HCT116 (cell line): ENCODE data around the gene P4HTM. TPM values are rescaled to one million over a fixed set of nuclear protein-coding genes. Genes with fewer than 3 reads are reported as not detected.

ENCODE experiments used
- ATAC-seq: fragments of 200-7000 bp; cut with Tn5 transposase; 2 replicates; pipeline ENCODE4 v1.9.1; 2020; ENCODE audit warnings: mild to moderate bottlenecking, moderate library complexity
- BruUV-seq: library from RNA; stranded (reverse); fragments of 400-500 nt; replicated peaks from 2 replicates; lab custom pipeline; 2021; lab: Mats Ljungman, UMichigan
- CTCF ChIA-PET: fragments of 300-600 bp; sonication (Branson Sonifier 250); formaldehyde crosslinking; loops from one replicate; lab custom pipeline; 2021; ENCODE audit warnings: antibody characterized with exemption; lab: Charles Lee
- POLR2A ChIA-PET: fragments of 300-600, 350-600 bp; sonication (Branson Sonifier 250); formaldehyde crosslinking; loops from one replicate; lab custom pipeline; 2021; ENCODE audit warnings: antibody characterized with exemption; lab: Charles Lee
- RAD21 ChIA-PET, 2 experiments: fragments of 300-600 bp; sonication (Branson Sonifier 250); formaldehyde crosslinking; loops; one replicate each; lab custom pipeline; 2023; ENCODE audit warnings: low total read pairs in 2 of 2; ENCODE audit not compliant: uncharacterized antibody in 2 of 2, unreplicated experiment in 2 of 2, low non-redundant PET in 1 of 2; lab: Charles Lee
- DNase-seq: peaks from one replicate; pipeline ENCODE4 v3.0.0-alpha.2; 2010; ENCODE audit warnings: low read depth, low spot score
- H2AFZ ChIP-seq: fragments of 200-600 bp; shearing (Covaris generic), sonication (generic); 2 replicates; pipeline ENCODE4 v1.6.1; 2017; ENCODE audit warnings: low read depth, mixed run types, mixed read lengths, antibody characterized with exemption, low read length; ENCODE audit not compliant: poor library complexity, severe bottlenecking
- H3K27ac ChIP-seq: 2 replicates; pipeline ENCODE4 v1.5.1; 2012; ENCODE audit warnings: low read depth, low read length
- H3K27me3 ChIP-seq: fragments of 200-600 bp; sonication (generic); 2 replicates; pipeline ENCODE4 v1.6.1; 2016; ENCODE audit warnings: mixed run types, low read length, mixed read lengths; ENCODE audit not compliant: insufficient read depth
- H3K36me3 ChIP-seq, 2 experiments: fragments of 200-500 bp in 1 of 2; fragments of 200-600 bp in 1 of 2; sonication (Bioruptor generic) in 1 of 2; sonication (generic) in 1 of 2; 2 replicates each; pipeline versions ENCODE4 v1.5.1 to v1.6.1; 2014 to 2016; ENCODE audit warnings: low read length in 2 of 2, inconsistent platforms in 1 of 2, mixed read lengths in 1 of 2, mixed run types in 1 of 2; ENCODE audit not compliant: insufficient read depth in 2 of 2, control insufficient read depth in 1 of 2
- H3K4me1 ChIP-seq, 2 experiments: fragments of 200-600 bp in 1 of 2; sonication (generic) in 1 of 2; 2 replicates each; pipeline versions ENCODE4 v1.5.1 to v1.6.1; 2012 to 2017; ENCODE audit warnings: low read length in 2 of 2, inconsistent platforms in 1 of 2, mild to moderate bottlenecking in 1 of 2, mixed read lengths in 1 of 2, mixed run types in 1 of 2, moderate library complexity in 1 of 2; ENCODE audit not compliant: insufficient read depth in 2 of 2, control insufficient read depth in 1 of 2
- H3K4me2 ChIP-seq: fragments of 200-600 bp; sonication (generic); 2 replicates; pipeline ENCODE4 v1.6.1; 2017; ENCODE audit warnings: mixed run types, low read length, mixed read lengths
- H3K4me3 ChIP-seq, 2 experiments: fragments of 200-600 bp in 1 of 2; sonication (generic) in 1 of 2; replicated peaks in 1 of 2; 2 replicates each; pipeline ENCODE4 v1.5.1; 2011 to 2016; ENCODE audit warnings: low read length in 2 of 2, control low read depth in 1 of 2, low read depth in 1 of 2, mild to moderate bottlenecking in 1 of 2, mixed read lengths in 1 of 2, mixed run types in 1 of 2
- H3K79me2 ChIP-seq: fragments of 200-600 bp; sonication (generic); 2 replicates; pipeline ENCODE4 v1.6.1; 2017; ENCODE audit warnings: mild to moderate bottlenecking, mixed run types, low read length, moderate library complexity, mixed read lengths; ENCODE audit not compliant: insufficient read depth
- H3K9ac ChIP-seq: fragments of 200-600 bp; sonication (generic); 2 replicates; pipeline ENCODE4 v1.6.1; 2016; ENCODE audit warnings: low read length, mixed read lengths
- H3K9me2 ChIP-seq: fragments of 200-600 bp; sonication (generic), shearing (Covaris generic); 2 replicates; pipeline ENCODE4 v1.6.1; 2017; ENCODE audit warnings: mixed run types, mild to moderate bottlenecking, moderate library complexity; ENCODE audit not compliant: insufficient read depth
- H3K9me3 ChIP-seq, 2 experiments: fragments of 200-500 bp in 1 of 2; fragments of 200-600 bp in 1 of 2; sonication (Bioruptor generic) in 1 of 2; sonication (generic) in 1 of 2; 2 replicates each; pipeline ENCODE4 v1.6.1; 2014 to 2017; ENCODE audit warnings: low read length in 2 of 2, mixed read lengths in 2 of 2, inconsistent platforms in 1 of 2, low read depth in 1 of 2, mild to moderate bottlenecking in 1 of 2, mixed run types in 1 of 2, moderate library complexity in 1 of 2; ENCODE audit not compliant: control insufficient read depth in 1 of 2, insufficient read depth in 1 of 2
- H4K20me1 ChIP-seq: fragments of 200-600 bp; sonication (generic), shearing (Covaris generic); 2 replicates; pipeline ENCODE4 v1.6.1; 2017; ENCODE audit warnings: mixed run types, mild to moderate bottlenecking, moderate library complexity; ENCODE audit not compliant: insufficient read depth
- ATF3 ChIP-seq: IDR thresholded peaks from 2 replicates; pipeline ENCODE4 v1.6.1; 2012
- CBX3 ChIP-seq: IDR thresholded peaks from 2 replicates; pipeline ENCODE4 v1.6.1; 2012; ENCODE audit warnings: low read depth
- EGR1 ChIP-seq: IDR thresholded peaks from 2 replicates; pipeline ENCODE4 v1.6.1; 2012; ENCODE audit warnings: low read depth
- JUND ChIP-seq: IDR thresholded peaks from 2 replicates; pipeline ENCODE4 v1.6.1; 2012
- MAX ChIP-seq: IDR thresholded peaks from 2 replicates; pipeline ENCODE4 v1.6.1; 2012
- POLR2A ChIP-seq: IDR thresholded peaks from 2 replicates; pipeline ENCODE4 v1.7.0; 2011; ENCODE audit warnings: borderline replicate concordance; ENCODE audit not compliant: insufficient read depth, insufficient read length; ENCODE audit errors: extremely low read depth
- SIN3A ChIP-seq: IDR thresholded peaks from 2 replicates; pipeline ENCODE4 v1.6.1; 2012; ENCODE audit warnings: low read depth
- SP1 ChIP-seq: IDR thresholded peaks from 2 replicates; pipeline ENCODE4 v1.6.1; 2012; ENCODE audit warnings: low read depth
- TCF7L2 ChIP-seq: IDR thresholded peaks from 2 replicates; pipeline ENCODE4 v1.7.0; 2011; ENCODE audit warnings: borderline replicate concordance, inconsistent platforms; ENCODE audit not compliant: insufficient read depth, insufficient read length; ENCODE audit errors: extremely low read depth
- YY1 ChIP-seq: IDR thresholded peaks from 2 replicates; pipeline ENCODE4 v1.6.1; 2011; ENCODE audit warnings: low read length, low read depth, moderate library complexity, mild to moderate bottlenecking; ENCODE audit not compliant: insufficient replicate concordance; ENCODE audit errors: extremely low read depth
- ZFX ChIP-seq: fragments of 450-650 bp; IDR thresholded peaks from 2 replicates; pipeline ENCODE4 v1.6.1; 2017
- intact Hi-C: fragments of 100-400 bp; cut with micrococcal nuclease; formaldehyde crosslinking; loops from 2 replicates; pipeline ENCODE4 v1.10.0; 2022
- total RNA-seq: library from RNA; stranded (reverse); gene quantifications from one replicate; pipeline ENCODE4 v1.2.1, GENCODE V29; 2021; ENCODE audit not compliant: unreplicated experiment
- TF ChIP-seq, protein P1 (sequence below): IDR thresholded peaks from 2 replicates; pipeline ENCODE4 v1.6.1; 2011; ENCODE audit warnings: mild to moderate bottlenecking, low read length, moderate library complexity; ENCODE audit not compliant: insufficient replicate concordance; ENCODE audit errors: extremely low read depth

P4HTM gene
- total RNA-seq, 1 experiment from 2014 or later: 60.5 TPM

DNA sequence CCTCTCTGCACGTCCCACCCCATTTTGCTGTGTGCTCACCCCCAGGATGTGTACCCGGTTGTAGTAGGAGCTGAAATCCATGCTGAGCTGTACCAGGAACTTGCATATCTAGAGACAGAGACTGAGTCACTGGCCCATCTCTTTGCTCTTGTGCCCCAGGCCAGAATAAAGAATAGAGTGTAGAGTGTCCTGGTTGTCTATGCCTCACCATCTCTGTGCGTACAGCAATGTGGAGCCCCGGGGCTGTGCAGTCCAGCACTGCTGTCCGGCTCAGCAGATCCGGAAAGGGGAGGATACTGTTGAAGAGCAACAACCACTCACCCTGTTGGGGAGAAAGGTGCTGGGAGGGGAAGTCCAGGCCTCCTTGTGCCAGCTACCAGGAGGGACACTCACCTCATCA is 25.7 kb downstream of the P4HTM start:
- BruUV-seq: no TSS peak
- CTCF ChIA-PET: interaction anchor here (1.2 kb wide), 1 partner anchor 27 kb away, joined by 3 read pairs; no protein-coding TSS in a partner anchor

More for the DNA sequence above, 25.7 kb downstream of the P4HTM start:
- Histone ChIP-seq H3K27ac (no peak overlapping the region), H3K9me3 (no peaks in the 10 kb centered on the region), H3K79me2 (peaks cover 52% of the 10 kb centered on the region), H3K4me3 (no peak overlapping the region), H3K4me2 (no peak overlapping the region), H2AFZ (no peak overlapping the region), H4K20me1 (no peaks in the 10 kb centered on the region), H3K4me1 (peaks cover 14 to 41% of the 10 kb centered on the region in 2 experiments), H3K9me2 (no peaks in the 10 kb centered on the region), H3K36me3 (peaks cover 19 to 36% of the 10 kb centered on the region in 2 experiments; a peak in 3 of 4 replicates), H3K9ac (no peak overlapping the region; the same call in 1 of the 2 replicates), H3K27me3 (no peaks in the 10 kb centered on the region)
- POLR2A ChIA-PET: interaction anchor here (4.1 kb wide), 1 partner anchor 8 kb away, joined by 39 read pairs; the partner anchor contains the start of gene WDR6
- RAD21 ChIA-PET: no interaction called here
- intact Hi-C loops: no loop called here
- TF ChIP-seq TCF7L2: no peak
- TF ChIP-seq CBX3: no peak
- no peak for TF ChIP-seq YY1
- no peak for TF ChIP-seq POLR2A
- no peak for TF ChIP-seq ZFX
- TF ChIP-seq, protein P1, sequence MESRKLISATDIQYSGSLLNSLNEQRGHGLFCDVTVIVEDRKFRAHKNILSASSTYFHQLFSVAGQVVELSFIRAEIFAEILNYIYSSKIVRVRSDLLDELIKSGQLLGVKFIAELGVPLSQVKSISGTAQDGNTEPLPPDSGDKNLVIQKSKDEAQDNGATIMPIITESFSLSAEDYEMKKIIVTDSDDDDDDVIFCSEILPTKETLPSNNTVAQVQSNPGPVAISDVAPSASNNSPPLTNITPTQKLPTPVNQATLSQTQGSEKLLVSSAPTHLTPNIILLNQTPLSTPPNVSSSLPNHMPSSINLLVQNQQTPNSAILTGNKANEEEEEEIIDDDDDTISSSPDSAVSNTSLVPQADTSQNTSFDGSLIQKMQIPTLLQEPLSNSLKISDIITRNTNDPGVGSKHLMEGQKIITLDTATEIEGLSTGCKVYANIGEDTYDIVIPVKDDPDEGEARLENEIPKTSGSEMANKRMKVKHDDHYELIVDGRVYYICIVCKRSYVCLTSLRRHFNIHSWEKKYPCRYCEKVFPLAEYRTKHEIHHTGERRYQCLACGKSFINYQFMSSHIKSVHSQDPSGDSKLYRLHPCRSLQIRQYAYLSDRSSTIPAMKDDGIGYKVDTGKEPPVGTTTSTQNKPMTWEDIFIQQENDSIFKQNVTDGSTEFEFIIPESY: no peak
- TF ChIP-seq SP1: no peak
- no peak for TF ChIP-seq ATF3
- no peak for TF ChIP-seq EGR1
- no peak for TF ChIP-seq SIN3A
- TF ChIP-seq MAX: no peak
- no peak for TF ChIP-seq JUND
- DNase-seq (no peak), ATAC-seq (no peak)
